Lower lobe of right lung (tissue), 2 donors: ENCODE results near the gene PRKG1. TPM values are rescaled to one million over a fixed set of nuclear protein-coding genes. Genes with fewer than 3 reads are reported as not detected.

ENCODE experiments used
- ATAC-seq, 2 donors: fragments of 200-7000 bp; cut with Tn5 transposase; one replicate each; pipeline ENCODE4 v1.9.1; 2020 to 2022; ENCODE audit warnings: mild to moderate bottlenecking in 2 of 2, moderate library complexity in 2 of 2
- DNase-seq: peaks from one replicate; pipeline ENCODE4 v3.0.0-alpha.2; 2020
- H3K27ac ChIP-seq: fragments of 200-600 bp; one replicate; pipeline ENCODE4 v1.8.0; 2022
- H3K27me3 ChIP-seq: fragments of 200-600 bp; one replicate; pipeline ENCODE4 v1.8.0; 2022; ENCODE audit warnings: low read depth
- H3K36me3 ChIP-seq: fragments of 200-600 bp; one replicate; pipeline ENCODE4 v1.8.0; 2022; ENCODE audit warnings: mild to moderate bottlenecking
- H3K4me1 ChIP-seq: fragments of 200-600 bp; one replicate; pipeline ENCODE4 v1.8.0; 2022
- H3K4me3 ChIP-seq: fragments of 200-600 bp; one replicate; pipeline ENCODE4 v1.8.0; 2022; ENCODE audit warnings: mild to moderate bottlenecking
- H3K9me3 ChIP-seq: fragments of 200-600 bp; one replicate; pipeline ENCODE4 v1.8.0; 2022
- intact Hi-C: fragments of 100-400 bp; cut with DNase I; formaldehyde crosslinking; loops from one replicate; pipeline ENCODE4 v1.11.0; 2022
- total RNA-seq: library from RNA; stranded (reverse); fragmentation: NEBNext Ultra II Directional; extraction: Animal tissue kit (Norgen Biotek cat#: 25700); gene quantifications from one replicate; pipeline ENCODE4 v1.2.1, GENCODE V29; 2021
- TF ChIP-seq, protein P1 (sequence below): fragments of 200-600 bp; IDR thresholded peaks from one replicate; pipeline ENCODE4 v1.8.0; 2022; ENCODE audit warnings: antibody characterized with exemption, mild to moderate bottlenecking
- donor health status: DM: no; HTN: yes; CAD: no; lungs with severe emphysema.

Gene PRKG1
- total RNA-seq, 1 donor from 2014 or later: 23.6 TPM

DNA sequence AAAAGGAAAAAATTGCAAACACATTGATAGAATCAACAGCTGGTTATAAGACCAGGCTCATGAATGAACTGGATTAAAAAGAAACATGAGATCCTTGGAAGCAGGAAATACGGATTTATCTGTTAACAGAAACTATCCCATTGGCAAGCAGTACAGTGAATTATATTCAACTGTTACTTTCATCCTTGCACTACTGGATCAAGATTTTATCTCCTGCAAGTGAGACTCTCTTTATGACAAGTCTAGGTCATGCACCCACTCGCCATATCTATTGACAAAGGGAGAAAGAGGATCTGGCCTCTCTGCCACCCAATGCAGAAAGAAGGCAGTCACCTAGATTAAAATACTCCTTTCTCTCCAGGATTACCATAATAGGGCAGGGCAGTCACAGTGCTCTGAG lies 583.7 kb downstream of the PRKG1 start:
- TF ChIP-seq, protein P1, sequence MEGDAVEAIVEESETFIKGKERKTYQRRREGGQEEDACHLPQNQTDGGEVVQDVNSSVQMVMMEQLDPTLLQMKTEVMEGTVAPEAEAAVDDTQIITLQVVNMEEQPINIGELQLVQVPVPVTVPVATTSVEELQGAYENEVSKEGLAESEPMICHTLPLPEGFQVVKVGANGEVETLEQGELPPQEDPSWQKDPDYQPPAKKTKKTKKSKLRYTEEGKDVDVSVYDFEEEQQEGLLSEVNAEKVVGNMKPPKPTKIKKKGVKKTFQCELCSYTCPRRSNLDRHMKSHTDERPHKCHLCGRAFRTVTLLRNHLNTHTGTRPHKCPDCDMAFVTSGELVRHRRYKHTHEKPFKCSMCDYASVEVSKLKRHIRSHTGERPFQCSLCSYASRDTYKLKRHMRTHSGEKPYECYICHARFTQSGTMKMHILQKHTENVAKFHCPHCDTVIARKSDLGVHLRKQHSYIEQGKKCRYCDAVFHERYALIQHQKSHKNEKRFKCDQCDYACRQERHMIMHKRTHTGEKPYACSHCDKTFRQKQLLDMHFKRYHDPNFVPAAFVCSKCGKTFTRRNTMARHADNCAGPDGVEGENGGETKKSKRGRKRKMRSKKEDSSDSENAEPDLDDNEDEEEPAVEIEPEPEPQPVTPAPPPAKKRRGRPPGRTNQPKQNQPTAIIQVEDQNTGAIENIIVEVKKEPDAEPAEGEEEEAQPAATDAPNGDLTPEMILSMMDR: no peak
- no peak overlapping the region for H3K4me3 ChIP-seq
- no peaks in the 10 kb centered on the region for H3K9me3 ChIP-seq
- H3K4me1 ChIP-seq: no peaks in the 10 kb centered on the region
- no peaks in the 10 kb centered on the region for H3K27me3 ChIP-seq
- H3K27ac ChIP-seq: no peak overlapping the region
- intact Hi-C loops: no loop called here
- ATAC-seq (no peak), DNase-seq (no peak)
- H3K36me3 ChIP-seq: no peaks in the 10 kb centered on the region

DNA sequence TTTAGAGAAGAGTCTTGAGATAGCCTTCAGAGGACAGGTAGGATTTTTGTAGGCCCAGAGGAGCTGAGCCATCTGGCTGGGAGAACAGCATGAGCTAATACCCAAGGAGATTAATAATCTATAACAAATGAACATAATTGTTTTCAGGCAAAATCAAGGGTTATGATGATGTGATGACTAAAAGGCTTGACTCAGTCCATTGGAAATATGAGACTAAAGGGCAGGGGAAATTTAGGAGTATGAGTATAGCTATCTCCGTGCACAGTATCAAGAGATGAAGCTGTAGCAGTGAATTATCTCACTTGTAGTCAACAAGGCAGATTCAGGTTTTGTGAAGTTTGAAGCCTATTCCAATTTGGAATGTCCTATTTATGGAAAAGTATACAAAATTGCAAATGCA lies 585.1 kb downstream of the PRKG1 start:
- intact Hi-C loops: no loop called here
- no peak for ATAC-seq

DNA sequence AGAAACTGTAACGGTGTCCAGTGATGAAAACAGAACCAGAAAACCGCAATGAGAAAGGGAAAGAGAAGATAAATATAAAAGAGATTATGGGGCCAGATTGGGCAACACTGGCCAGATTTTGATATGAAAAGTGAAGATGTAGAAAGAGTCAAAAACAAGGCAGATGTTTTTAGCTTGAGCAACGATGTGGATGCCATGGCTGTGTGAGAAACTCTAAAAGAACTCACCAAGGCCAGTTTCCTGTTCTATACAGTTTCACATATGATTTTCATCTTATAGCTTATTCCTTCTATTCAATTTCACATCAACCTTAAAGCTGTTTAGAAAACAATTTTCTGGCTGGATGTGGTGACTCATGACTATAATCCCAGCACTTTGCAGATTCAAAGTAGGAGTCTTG lies 588.8 kb downstream of the PRKG1 start:
- ATAC-seq: no peak
- intact Hi-C loops: no loop called here

More for the DNA sequence above, 585.1 kb downstream of the PRKG1 start:
- no peaks in the 10 kb centered on the region for H3K9me3 ChIP-seq
- TF ChIP-seq, protein P1: no peak
- no peaks in the 10 kb centered on the region for H3K36me3 ChIP-seq
- no peak overlapping the region for H3K27ac ChIP-seq
- H3K4me1 ChIP-seq: no peaks in the 10 kb centered on the region
- no peak for DNase-seq
- no peaks in the 10 kb centered on the region for H3K27me3 ChIP-seq
- no peak overlapping the region for H3K4me3 ChIP-seq

DNA sequence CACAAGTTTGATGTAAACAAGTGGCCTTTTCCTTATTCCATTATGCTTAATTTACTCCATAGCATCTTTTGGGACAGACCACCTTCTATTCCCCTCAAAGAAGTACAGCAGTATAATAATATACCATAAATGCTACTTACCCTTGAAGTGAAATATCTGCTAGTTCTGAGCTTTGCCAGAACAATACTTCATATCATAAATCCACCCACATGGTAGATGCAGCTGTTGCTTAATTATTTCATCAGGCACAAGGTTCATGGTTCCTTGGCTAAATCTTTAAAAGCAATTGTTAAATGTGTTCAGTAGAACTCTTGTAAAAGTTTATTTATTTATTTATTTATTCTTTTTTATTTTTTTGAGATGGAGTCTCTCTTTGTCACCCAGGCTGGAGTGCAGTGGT lies 592.2 kb downstream of the PRKG1 start:
- H3K27me3 ChIP-seq: no peaks in the 10 kb centered on the region
- intact Hi-C loops: no loop called here

More for the DNA sequence above, 588.8 kb downstream of the PRKG1 start:
- H3K9me3 ChIP-seq: no peaks in the 10 kb centered on the region
- no peaks in the 10 kb centered on the region for H3K4me1 ChIP-seq
- H3K27me3 ChIP-seq: no peaks in the 10 kb centered on the region
- TF ChIP-seq, protein P1: no peak
- no peaks in the 10 kb centered on the region for H3K36me3 ChIP-seq
- H3K27ac ChIP-seq: no peak overlapping the region
- no peak for DNase-seq
- H3K4me3 ChIP-seq: no peak overlapping the region

DNA sequence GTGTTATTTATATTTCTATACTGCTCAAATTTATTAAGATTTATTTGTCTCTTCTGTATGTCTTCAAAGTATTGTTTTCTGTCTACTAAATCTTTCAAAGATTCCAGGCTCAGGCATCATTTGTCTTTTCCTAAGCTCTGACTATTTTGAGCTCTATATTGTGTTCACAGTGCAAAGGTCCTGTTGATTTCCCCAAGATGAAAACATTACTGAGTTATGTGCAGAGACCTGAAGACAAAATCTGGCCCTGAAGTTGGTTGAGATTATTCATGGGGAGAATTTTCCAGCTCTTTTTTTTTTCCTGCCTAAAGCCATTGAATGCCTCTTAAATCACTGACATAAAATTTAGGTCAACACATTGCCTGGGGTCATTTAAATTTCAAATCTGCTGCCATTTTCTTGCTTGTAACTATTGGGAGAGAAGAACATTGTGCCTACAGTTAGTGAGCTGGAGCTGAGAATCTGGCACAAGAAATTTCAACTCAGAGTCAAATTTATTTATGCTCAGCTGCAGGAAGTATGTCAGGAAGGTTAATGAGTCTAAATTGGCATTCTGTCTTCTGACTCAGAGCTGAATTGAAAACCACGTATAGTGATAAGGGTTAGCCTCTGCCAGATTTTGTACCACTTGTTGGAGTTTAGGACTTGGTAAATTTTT lies 593.5 kb downstream of the PRKG1 start:
- no peak overlapping the region for H3K4me3 ChIP-seq
- no peaks in the 10 kb centered on the region for H3K36me3 ChIP-seq
- TF ChIP-seq, protein P1: no peak
- ATAC-seq (no peak), DNase-seq (no peak)
- H3K9me3 ChIP-seq: peaks cover 5% of the 10 kb centered on the region
- no peaks in the 10 kb centered on the region for H3K27me3 ChIP-seq
- intact Hi-C loops: no loop called here
- no peak overlapping the region for H3K27ac ChIP-seq
- no peaks in the 10 kb centered on the region for H3K4me1 ChIP-seq

More for the DNA sequence above, 592.2 kb downstream of the PRKG1 start:
- TF ChIP-seq, protein P1: no peak
- Histone ChIP-seq H3K27ac (no peak overlapping the region), H3K36me3 (no peaks in the 10 kb centered on the region), H3K4me1 (no peaks in the 10 kb centered on the region), H3K4me3 (no peak overlapping the region), H3K9me3 (no peaks in the 10 kb centered on the region)
- DNase-seq (no peak), ATAC-seq (no peak)
